ENCODE measurements around the gene TSPAN5.

Gene TSPAN5

DNA sequence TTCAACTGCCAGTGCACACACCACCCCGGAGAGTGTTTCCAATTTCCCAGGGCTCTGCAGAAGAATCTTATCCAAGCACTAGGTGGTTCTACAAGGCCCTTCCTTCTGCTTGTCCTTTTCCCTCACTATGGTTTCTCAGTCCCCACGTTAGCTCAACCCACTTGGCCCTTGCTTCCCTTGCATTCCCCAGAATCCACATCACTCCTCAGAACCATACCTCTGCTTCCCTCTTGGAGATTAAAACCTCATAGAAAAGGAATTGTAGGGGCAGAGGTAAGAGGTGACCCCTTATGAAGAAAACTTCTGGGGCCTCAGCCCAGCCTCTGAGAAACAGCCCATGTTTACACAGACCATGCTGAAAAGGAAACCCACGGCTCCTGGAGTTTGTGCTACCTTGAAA, 42.4 kb downstream of the TSPAN5 start:
- FAIRE-seq: no peak

DNA sequence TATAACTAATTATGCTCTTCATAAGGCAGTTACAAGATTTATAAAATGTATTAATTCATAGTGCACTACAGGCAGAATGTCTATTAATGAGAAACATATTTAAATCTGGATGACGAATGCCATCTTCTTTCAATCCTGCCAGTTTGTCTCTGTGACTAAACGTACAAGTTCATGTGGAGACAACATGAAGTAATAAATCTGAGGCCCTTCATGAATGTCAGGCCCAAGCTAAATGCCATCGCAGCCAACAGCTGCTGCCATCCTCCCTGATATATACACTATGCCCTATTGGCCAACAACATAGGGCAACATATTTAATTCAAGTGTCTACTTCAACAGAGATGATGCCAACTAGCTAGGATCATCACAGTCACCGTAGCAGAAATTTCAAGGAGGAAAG, 43.7 kb downstream of the TSPAN5 start:
- no peak for FAIRE-seq

DNA sequence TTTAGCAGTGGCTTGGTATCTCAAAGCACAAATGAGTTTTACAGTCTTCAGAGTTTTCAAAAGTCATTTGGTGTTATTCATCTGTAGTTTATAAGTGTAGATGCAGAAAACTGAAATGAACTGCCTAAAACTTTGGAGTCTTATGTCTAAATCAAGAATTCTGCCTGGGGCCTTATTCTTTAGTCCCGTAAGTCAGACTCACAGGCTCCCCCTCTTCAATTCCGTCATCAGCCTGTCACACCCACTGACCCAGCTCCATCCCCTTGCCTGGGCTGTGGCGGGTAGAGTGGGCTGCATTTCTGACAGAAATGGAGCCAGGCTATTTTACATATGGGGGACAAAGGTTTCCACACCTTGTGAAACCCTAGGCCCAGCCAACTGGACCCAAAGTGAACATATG, 44.3 kb downstream of the TSPAN5 start:
- FAIRE-seq: no peak

DNA sequence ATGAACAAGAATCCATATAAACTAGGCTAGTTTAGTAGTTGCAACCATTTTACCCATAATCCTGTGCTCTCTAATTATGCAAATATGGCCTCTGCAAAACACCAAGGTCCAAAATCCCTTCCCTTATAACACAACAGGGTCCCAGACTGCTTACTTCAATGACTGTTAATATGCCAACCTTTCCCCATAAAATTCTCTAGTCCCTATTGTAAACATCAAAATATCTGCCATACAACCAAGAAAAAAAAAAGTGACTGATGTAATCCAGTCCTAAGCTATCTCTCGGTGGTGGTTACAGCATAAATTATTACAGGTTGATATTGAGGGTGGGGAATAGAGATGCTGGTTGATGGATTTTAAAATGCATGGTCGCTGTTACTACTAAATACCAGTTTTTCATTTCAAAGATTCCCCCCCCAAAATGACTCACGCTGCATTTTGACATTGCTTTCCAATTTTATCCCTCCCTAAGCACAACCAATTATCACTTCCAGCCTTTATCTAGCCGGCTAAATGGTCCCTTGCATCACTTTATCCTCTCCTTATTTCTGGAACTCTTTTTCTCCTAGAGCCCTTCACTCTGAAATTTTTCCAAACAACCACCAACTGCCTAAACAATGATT, 44.8 kb downstream of the TSPAN5 start:
- no peak for FAIRE-seq

DNA sequence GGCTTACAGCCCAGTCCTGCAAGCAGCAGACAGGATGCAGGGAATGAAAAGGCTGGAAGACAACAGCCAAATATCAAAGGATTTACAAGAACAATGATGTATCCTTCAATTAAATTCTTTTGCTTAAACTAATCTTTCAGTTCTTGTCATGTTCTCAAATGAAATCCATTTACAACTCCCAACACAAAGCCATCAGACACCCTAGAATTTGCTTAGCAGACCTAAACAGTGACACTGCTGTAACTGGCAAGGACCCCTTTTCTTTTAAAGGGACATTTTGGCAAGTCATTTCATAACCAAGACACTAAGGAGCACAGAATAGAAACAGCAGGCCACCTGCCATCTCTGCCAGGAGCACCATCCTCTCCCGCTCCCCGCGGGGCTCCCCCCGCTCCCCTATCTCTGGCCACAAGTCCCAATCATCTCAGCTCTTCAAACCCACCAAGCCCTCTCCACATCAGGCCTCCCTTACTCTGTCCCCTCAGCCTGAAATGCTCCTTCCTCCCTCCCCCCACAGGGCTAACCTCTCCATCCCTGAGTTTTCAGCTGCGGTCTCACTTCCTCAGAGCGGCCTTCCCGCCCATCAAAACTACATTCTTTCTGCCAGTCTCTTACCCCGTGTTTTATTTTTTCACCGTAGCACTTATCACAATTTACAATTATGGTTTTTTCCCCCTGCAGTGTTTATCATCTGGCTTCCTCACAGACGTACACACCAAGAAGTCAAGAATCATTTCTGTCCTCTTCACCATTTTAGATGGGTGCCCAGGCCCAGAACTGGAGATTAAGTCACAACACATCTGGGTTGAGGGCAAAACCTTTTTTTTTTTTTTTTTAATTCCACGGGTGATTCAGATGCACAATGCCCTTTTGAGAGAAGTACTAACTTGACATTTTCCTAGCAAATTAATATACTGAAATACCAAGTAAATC, 45.8 kb downstream of the TSPAN5 start:
- no peak for FAIRE-seq

DNA sequence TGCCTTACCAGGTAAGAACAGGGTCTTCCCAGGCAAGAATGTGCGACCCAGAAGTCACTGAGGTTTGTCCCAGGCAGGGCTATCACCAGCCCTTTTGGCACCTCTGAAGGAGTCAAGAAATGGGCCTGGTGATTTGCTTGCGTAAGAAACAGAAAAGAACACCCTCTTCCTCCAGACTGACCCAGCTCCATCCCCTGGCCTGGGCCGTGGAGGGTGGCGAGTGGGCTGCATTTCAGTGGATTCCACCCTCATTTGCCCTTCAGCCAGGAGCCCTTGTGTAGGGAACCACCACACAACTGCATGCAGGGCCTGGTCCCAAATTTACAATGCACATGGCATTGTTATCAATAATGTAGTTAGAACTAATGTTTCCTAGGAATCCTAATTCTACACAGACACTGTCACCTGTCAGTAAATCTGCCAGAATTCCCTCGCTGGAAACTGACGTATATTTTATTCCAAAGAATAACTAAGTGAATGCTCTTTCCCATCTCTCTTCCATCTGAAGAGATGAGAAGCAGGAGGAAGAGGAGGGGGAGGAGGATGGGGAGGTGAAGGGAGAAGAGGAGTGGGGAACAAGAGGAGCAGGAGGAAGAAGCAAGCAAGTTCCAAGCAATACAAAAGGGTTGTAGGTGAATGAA, 46.6 kb downstream of the TSPAN5 start:
- no peak for FAIRE-seq

DNA sequence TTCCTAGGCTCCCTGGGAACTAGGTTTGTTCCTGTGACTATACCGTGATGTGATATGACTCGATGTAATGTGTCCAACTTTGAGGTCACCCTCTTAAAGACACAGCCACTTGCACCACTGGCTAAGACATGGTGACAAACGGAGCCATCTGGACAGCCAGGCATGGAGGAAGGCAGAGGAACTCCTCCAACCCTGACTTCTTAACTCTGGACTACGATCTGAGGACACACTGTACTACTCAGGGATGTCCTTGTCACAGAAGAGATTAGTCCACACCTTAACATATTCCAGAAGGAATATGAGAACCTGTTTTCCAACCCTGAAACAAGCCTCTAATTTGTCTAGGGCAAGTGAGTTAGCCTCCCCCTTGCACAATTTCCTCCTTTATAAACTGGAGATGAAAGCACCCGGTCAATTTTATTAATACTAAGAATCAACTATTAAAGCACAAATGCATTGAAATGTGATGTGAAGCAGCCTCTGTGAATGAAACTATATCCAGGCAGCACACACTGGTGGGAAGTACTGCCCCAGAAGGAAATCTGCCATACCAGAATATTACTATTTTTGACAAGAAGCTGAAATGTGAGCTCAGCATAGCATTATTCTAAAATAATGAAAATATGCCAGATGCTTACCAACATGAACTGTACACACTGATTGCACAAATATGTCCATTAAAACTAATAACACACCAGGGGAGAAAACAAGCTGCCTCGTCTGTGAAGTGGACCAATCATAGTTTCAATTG, 47.3 kb downstream of the TSPAN5 start:
- FAIRE-seq: no peak

DNA sequence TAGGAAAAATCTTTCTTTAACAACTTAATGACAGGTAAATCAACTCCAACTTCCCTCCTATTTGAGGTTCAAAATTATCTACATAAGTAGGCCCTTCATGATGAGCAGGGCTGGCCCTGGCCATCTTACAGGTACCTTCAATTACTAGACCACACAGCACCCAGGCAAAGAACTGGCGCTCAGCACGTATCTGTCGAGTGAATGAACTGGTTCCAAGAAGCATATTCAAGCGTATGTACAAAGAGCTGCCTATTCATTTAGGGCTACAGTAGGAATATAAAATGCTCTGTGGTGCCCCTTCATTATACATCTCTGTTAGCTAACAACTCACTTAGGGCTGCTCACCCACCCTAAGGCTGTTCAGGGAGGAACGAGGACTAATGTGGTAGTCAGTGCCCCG, 48.0 kb downstream of the TSPAN5 start:
- FAIRE-seq: no peak

DNA sequence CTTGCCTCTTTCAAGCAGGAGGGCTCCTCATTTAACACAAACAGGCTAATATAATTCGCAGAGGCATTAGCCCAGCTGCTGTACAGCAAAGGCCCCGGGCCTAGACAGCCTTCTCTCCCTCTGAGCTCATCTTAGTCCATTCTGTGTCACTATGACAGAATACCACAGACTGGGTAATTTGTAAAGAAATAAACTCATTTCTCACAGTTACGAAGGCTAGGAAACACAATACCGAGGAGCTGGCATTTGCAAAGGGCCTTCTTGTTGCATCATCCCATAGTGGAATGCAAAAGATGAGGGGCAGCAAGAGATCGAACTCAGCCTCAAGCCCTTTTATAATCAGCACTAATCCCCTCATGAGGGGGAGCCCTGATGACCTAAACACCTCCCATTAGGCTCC, 48.5 kb downstream of the TSPAN5 start:
- no peak for FAIRE-seq

DNA sequence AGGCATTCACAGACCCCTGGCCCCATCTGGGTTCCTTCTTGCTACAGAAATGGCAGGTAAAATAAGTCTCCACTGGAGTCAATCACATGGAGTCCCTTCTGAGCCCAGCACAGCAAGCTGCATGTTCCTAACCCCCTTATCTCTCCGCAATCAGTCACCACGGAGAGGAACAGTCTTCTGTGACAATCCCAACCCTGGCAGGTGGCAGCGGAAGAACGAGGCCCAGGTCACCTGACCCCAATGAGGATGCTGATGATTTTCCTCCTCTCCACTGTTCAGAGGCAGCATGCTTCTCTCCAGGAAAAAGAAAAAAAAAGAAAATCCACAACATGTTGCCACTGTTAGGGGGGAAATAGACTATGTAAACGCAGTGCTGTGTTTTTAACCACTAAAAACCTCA, 50.1 kb downstream of the TSPAN5 start:
- no peak for FAIRE-seq

DNA sequence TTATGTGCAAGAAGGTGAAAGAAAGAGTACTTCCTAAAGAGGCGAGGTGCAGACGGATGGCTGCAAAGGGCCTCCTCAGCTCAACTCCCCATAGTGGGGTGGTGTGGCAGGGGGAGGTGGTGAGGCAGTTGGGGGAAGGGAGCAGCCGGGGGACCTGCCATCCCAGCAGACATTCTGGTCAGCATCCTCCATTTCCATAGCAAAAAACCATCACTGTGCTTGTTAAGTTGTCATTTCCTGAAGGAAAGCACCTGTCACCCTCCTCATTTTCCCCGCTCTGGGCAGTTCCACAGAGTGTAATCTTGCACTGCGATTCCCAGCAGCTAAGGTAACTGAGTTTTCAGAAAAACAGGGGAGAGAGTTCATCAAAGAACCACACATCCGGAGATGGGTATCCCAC, 51.5 kb downstream of the TSPAN5 start:
- FAIRE-seq: no peak

DNA sequence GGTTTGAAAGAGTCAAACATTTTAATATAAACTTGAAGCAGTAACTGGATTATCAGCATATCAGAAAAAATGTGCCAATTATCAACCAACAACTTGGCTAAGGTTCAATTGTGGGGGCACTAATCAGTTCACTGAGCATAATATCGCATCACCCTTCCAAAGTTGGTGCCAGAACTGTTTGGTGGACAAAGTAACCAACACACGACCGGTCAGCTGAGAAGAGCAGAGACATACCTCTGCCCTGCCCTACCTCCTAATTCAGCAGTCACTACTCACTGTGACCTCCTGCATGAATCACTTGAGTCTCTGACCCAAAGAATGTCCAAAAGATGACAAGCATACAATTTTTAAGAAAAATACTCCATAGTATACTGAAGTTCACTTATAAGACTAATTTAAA, 53.2 kb downstream of the TSPAN5 start:
- FAIRE-seq: no peak

DNA sequence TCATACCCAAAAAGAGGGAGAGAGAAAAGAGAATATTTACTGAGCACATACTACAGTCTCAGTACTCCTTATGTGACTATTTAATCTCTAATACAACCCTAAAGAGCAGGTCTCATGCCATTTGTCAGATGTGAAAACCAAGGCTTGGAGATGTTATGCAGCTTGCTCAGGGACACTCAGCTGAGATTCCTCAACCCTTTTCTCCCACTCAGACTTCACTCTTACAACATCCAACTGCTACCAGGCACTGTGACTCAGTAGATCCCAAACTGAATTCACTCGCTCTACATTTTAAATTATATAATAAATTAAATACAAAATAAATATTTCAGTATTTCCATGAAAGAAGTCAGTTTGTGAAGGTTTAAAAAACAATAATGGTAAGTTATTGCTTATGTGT, 53.7 kb downstream of the TSPAN5 start:
- FAIRE-seq: no peak

DNA sequence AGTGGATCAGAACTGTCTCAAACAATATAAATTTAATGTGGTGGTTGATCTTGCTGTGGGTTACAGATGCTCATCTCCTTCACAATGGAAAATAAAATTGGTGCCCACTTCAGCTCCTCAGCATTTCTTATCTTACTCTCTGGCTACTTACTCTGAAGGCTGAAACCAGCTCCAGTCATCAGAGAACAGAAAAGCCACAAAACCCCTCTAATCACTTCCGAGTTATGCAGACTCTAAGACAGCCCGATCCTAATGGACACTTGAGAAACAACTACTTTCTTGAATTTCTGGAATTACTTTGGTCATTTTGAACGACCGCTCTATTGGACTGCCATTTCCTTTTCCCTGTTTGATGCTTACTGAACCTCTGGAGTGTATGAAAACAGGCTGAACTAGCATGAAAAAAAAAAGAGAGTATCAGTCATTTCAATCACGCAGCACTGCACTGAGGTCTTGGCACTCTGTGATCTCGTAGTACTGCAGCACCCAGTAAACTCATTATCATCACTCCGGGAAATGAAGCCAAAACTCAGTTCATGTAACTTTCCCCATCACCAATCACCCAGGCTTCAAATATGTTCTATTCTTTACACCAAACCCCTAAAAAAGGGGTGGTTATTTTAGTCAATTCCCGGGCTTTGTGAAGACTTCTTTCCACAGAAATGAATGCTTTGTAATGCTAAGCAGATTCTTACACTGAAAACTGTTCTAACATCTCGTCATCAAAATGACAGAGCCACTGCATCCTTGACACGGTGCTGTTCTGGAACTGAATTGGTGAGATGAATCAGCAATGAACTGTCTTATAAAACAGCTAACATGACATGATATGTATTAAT, 54.5 kb downstream of the TSPAN5 start:
- FAIRE-seq: no peak

DNA sequence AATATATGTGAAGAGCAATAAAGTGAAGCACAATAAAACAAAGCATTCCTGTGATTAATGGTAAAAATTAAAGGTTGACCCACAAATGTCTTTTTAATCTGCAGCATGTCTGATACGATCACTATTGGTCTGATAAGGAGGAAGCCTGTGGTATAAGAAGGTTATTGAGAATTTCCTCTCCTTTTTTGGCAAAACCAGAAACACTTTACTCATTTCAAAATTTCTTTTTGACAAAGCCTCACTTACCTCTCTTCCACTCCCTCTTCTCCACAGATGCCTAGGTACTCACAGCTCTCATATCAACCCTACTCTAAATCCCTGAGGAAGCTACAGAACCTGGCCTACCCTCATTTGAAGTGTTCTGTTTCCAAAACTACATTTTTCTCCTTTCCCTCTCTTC, 56.1 kb downstream of the TSPAN5 start:
- no peak for FAIRE-seq

DNA sequence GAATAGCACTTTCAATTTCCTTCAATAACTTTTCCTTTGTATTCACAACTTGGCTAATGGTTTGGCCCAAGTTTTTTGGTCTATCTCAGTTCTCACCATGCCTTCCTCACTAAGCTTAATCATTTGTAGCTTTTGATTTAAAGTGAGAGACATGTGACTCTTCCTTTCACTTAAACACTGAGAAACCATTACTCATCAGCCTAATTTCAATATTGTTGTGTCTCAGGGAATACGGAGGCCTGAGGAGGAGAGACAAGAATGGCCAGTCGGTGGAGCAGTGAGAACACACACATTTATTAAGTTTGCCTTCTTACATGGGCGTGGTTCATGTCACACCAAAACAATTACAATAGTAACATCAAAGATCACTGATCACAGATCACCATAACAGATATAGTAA, 56.7 kb downstream of the TSPAN5 start:
- no peak for FAIRE-seq

DNA sequence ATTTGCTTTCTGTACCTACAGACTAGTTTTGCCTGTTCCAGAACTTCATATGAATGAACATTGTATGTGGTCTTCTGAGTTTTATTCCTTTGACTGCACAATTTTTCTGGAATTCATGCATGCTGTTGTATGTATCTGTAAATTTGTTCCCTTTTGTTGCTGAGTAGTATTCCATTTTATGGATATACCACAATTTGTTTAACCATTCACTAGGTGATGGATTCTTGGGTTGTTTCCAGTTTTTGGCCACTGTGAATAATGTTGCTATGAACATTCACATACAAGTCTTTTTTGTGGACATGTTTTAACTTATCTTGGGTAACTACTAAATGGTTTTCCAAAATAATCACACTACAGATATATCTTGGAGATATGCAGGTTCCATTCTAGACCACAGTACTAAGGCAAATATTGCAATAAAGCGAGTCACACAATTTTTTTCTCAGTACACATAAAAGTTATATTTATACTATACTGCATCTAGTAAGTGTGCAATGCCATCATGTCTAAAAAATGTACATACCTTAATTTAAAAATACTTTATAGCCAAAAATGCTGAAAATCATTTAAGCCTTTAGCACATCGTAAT, 58.7 kb downstream of the TSPAN5 start:
- no peak for FAIRE-seq

DNA sequence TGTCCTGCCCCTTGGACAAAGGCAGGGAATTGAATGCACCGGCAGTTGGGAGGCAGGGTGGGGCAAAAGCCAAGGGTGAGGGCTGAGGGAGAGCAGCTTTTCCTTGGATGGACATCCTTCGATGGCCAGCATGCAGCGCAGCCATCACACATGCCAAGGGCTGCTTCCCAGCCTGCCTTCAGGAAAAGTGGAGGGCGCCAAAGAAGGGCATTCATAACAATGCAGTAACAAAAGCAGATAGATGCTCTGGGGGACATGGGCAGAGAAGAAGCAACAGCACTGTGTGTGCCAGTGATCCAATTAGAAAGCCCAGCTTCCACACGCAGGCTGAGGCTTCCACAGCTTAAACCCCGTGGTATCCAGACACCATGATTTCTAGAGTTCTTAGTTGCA, 71.5 kb downstream of the TSPAN5 start:
- FAIRE-seq: no peak

DNA sequence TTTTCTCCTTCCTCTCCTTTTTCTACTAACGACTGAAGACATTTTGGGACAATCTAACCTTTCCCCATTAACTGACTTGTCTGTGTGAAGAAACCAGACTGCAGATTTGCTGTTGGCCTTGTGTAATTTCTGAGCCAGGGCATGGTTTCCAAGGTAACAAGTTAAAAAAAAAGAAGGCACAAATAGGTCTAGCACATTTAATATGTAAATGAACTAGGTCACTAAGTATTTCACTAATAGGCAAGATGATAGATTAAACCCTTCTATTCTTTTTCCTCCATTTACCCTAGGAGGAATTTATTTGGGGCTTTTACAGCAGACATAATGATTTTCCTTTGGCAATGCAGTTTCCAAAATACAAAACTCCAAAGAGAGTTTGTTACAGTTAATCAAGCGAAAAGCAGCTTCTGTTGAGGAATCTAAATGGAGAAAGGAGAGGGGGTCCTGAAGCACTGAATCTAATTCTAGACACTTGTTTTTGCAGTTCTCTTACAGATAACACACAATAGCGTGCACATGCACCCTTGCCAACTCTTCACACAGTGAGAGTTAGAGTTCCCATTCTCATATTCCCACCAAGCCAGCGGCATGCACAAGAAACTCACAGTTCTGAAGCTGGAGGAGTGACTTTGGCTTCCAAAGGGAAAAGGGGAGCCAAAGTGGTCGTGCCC, 72.0 kb downstream of the TSPAN5 start:
- FAIRE-seq: no peak

DNA sequence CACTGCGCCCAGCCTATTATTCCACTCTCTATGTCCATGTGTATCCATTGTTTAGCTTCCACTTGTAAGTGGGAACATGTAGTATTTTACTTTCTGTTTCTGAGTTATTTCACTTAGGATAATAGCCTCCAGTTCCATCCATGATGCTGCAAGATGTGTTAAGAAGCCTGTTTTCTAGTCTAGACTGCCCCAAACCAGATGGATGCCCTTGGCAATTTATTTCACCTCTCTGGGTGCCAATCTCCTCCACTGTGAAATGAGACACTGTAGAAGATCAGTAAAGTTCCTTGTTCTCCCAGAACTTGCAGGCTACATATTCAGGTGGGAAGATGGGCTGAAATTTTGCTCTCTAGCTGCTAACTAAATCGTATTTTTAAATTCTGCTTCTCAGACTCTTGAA, 72.8 kb downstream of the TSPAN5 start:
- FAIRE-seq: no peak

DNA sequence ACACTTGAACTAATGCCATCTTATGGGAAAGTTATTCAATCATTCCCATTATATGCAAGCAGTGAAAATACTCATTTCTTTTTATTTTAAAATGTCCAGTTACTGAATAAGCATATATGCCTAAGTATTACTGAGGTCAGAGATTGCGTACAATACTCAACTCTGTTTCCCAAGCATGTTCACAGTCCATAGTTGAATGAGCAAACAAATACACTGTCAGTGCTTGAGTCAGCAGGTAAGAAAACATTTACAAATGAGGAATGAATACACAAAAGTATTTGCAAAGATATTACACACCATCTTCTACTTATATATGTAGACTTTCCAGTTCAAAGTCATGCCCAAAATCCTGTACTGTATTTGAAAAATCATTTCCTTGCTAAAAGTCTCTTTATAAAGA, 74.1 kb downstream of the TSPAN5 start:
- FAIRE-seq: no peak

All from G401.6 (cell line).